Right atrium auricular region (tissue), 2 donors: ENCODE results near the gene ARL8A. TPM values are rescaled to one million over a fixed set of nuclear protein-coding genes. Genes with fewer than 3 reads are reported as not detected.

Experiments used
- DNase-seq: peaks from one replicate; pipeline ENCODE4 v3.0.0-alpha.2; 2019; ENCODE audit warnings: low spot score
- H3K27ac ChIP-seq, 2 donors: fragments of 200-600 bp; sonication (generic); 1 replicate in 1 of 2; 2 replicates in 1 of 2; pipeline ENCODE4 v1.5.1; 2016 to 2019
- H3K27me3 ChIP-seq, 2 donors: fragments of 200-600 bp; sonication (generic); one replicate each; pipeline versions ENCODE4 v1.5.1 to v1.6.0; 2017 to 2019
- H3K36me3 ChIP-seq: fragments of 200-600 bp; sonication (generic); one replicate; pipeline ENCODE4 v1.5.1; 2016
- H3K4me1 ChIP-seq, 2 donors: fragments of 200-600 bp; sonication (generic); one replicate each; pipeline versions ENCODE4 v1.5.1 to v1.6.0; 2017 to 2019
- H3K4me3 ChIP-seq, 2 donors: fragments of 200-600 bp; sonication (generic); 1 replicate in 1 of 2; 2 replicates in 1 of 2; pipeline ENCODE4 v1.5.1; 2017 to 2019; ENCODE audit warnings: mild to moderate bottlenecking in 1 of 2, moderate library complexity in 1 of 2
- H3K9me3 ChIP-seq, 2 donors: fragments of 200-600 bp; sonication (generic); one replicate each; pipeline ENCODE4 v1.5.1; 2019
- CTCF ChIP-seq, 2 donors: fragments of 200-600 bp; sonication (generic); IDR thresholded peaks; one replicate each; pipeline ENCODE4 v1.5.1; 2019; ENCODE audit warnings: antibody characterized with exemption in 2 of 2
- total RNA-seq, 2 donors: library from RNA; depleted of rRNA; stranded (reverse); fragments of >200 nt; gene quantifications; one replicate each; pipeline ENCODE4 v1.1.0, GENCODE V29; 2016

The ARL8A gene
- total RNA-seq, 2 donors from 2014 or later = 30.8 to 41.6 TPM

- Histone ChIP-seq H3K4me1 (no peaks in the 10 kb centered on the region), H3K27me3 (no peaks in the 10 kb centered on the region), H3K9me3 (no peaks in the 10 kb centered on the region), H3K27ac (no peak overlapping the region), H3K36me3 (no peaks in the 10 kb centered on the region), H3K4me3 (no peak overlapping the region)
- DNase-seq = no peak
- no peak for TF ChIP-seq CTCF (IDR thresholded peaks at IDR 0.05)
These were observed 50.7 kb downstream of the ARL8A start for GRCh38 chr1:202093858-202094257.

GRCh38 chr1:202090994-202091393, 53.5 kb downstream of the ARL8A start:
- Histone ChIP-seq H3K4me1 (peaks cover 0 to 10% of the 10 kb centered on the region in 2 donors), H3K27me3 (no peaks in the 10 kb centered on the region), H3K27ac (no peak overlapping the region), H3K36me3 (no peaks in the 10 kb centered on the region), H3K4me3 (no peak overlapping the region), H3K9me3 (no peaks in the 10 kb centered on the region)
- DNase-seq = no peak
- TF ChIP-seq CTCF (IDR thresholded peaks at IDR 0.05) = no peak

GRCh38 chr1:202088206-202088605, 56.3 kb downstream of the ARL8A start:
- H3K27ac ChIP-seq = no peak overlapping the region
- no peak for TF ChIP-seq CTCF (IDR thresholded peaks at IDR 0.05)
- no peaks in the 10 kb centered on the region for H3K27me3 ChIP-seq
- H3K9me3 ChIP-seq = no peaks in the 10 kb centered on the region
- no peak overlapping the region for H3K4me3 ChIP-seq
- peaks cover 0 to 23% of the 10 kb centered on the region in 2 donors for H3K4me1 ChIP-seq
- H3K36me3 ChIP-seq = no peaks in the 10 kb centered on the region
- no peak for DNase-seq

DNA sequence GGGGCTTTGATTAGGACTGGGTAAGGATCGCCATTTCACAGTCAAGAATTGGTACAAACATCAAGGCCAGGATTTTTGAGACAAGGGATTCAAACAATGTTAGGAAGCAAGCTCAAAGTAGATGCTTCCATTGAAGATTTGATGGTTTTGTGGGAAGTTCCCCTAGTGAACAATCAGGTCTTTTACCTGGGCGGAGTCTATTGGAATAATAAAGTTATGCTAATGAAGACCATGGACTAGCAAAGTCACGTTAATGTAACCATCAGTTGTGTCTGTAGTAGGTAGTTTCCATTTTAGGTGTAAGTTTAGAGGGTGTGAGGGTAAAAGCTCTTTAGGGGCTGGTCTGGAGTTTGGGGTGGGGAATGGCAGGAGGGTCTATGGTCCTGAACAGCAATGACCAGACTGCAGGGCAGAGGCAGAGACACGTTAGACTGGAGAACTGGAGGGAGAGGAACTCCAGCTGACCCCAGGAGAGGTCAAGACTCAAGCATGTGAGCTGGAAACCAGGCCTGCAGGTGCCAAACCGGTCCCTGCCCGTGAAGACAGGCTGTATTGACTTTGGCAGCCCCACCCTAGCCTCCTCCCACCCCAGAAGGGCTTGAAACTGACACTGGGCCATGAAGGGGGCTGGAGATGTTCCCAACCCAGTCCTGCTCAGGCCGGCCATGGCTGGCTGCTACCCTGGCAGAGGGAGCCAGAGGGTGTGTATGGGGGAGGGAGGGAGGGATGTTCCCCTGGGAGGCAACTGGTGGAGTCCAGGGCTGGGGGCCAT, 57.8 kb downstream of the ARL8A start:
- peaks cover 0 to 23% of the 10 kb centered on the region in 2 donors for H3K4me1 ChIP-seq
- H3K27me3 ChIP-seq = no peaks in the 10 kb centered on the region
- no peak overlapping the region for H3K27ac ChIP-seq
- no peaks in the 10 kb centered on the region for H3K9me3 ChIP-seq
- no peak for TF ChIP-seq CTCF (IDR thresholded peaks at IDR 0.05)
- no peaks in the 10 kb centered on the region for H3K36me3 ChIP-seq
- no peak for DNase-seq
- no peak overlapping the region for H3K4me3 ChIP-seq

- no peak for TF ChIP-seq CTCF (IDR thresholded peaks at IDR 0.05)
- H3K36me3 ChIP-seq = no peaks in the 10 kb centered on the region
- H3K27me3 ChIP-seq = no peaks in the 10 kb centered on the region
- no peak overlapping the region for H3K27ac ChIP-seq
- no peak for DNase-seq
- no peaks in the 10 kb centered on the region for H3K9me3 ChIP-seq
- no peak overlapping the region for H3K4me3 ChIP-seq
- peaks cover 0 to 23% of the 10 kb centered on the region in 2 donors for H3K4me1 ChIP-seq
These were observed 58.7 kb downstream of the ARL8A start for GRCh38 chr1:202085682-202086373.
